Muscle of leg (tissue), 11 donors: ENCODE measurements around the gene GCH1. TPM values are rescaled to one million over a fixed set of nuclear protein-coding genes. Genes with fewer than 3 reads are reported as not detected.
A peak's percentile ranks its signal among the peaks of the same experiment; 100 is the strongest.

Source experiments
- DNase-seq: peaks from one replicate; pipeline ENCODE4 v3.0.0; 2013
- H3K27ac ChIP-seq: one replicate; pipeline ENCODE4 v1.5.1; 2013; ENCODE audit warnings: mild to moderate bottlenecking, low read length, control low read depth
- H3K27me3 ChIP-seq: one replicate; pipeline ENCODE4 v1.6.1; 2013; ENCODE audit warnings: low read length; ENCODE audit not compliant: control insufficient read depth, insufficient read depth
- H3K36me3 ChIP-seq: one replicate; pipeline ENCODE4 v1.6.1; 2013; ENCODE audit warnings: low read length; ENCODE audit not compliant: control insufficient read depth, insufficient read depth
- H3K4me1 ChIP-seq: one replicate; pipeline ENCODE4 v1.6.1; 2013; ENCODE audit warnings: low read length; ENCODE audit not compliant: control insufficient read depth, insufficient read depth
- H3K4me3 ChIP-seq: one replicate; pipeline ENCODE4 v1.5.1; 2013; ENCODE audit warnings: low read length, control low read depth
- H3K9me3 ChIP-seq: replicated peaks from 2 replicates; pipeline ENCODE4 v1.6.1; 2013; ENCODE audit warnings: low read depth, low read length; ENCODE audit not compliant: control insufficient read depth
- WGBS: methylation state at CpG from one replicate; pipeline ENCODE4 v1.1.5; 2013; ENCODE audit warnings: missing lambda C conversion rate; ENCODE audit not compliant: insufficient coverage; 5-methylcytosine and 5-hydroxymethylcytosine counted together
- polyA plus RNA-seq, 8 donors: library from polyadenylated mRNA; unstranded; fragments of 120-200 nt; gene quantifications; one replicate each; pipeline versions ENCODE4 v1.2.1 to v1.2.3, GENCODE V29; 2013; ENCODE audit warnings: inconsistent platforms in 1 of 8, low replicate concordance in 1 of 8; ENCODE audit not compliant: insufficient read length in 8 of 8, insufficient read depth in 1 of 8
- total RNA-seq: library from RNA; stranded (reverse); fragments of 120-200 nt; gene quantifications from one replicate; pipeline ENCODE4 v1.2.4, GENCODE V29; 2013

GCH1 gene
- total and polyA plus RNA-seq, 9 donors = 2.7 to 5.2 (median 4.2) TPM

DNA sequence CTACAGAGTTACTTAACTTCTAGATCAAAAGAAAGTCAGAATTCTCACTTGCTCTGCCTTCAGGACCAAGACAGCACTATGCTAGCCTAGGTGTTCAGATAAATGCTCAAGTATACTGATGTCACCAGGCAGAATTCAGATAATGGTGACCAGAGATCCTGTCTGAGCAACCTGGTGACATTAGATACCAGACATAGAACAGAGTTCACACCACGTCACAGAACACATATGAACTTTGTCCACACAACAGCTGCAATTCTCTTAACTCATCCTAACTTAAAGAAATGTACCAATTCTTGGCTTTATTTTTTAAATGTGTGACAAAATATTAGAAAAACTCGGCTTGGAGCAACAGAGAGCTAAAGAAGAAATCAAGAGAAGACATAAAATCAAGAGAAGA lies 58.1 kb downstream of the GCH1 start:
- Histone ChIP-seq H3K4me1 (peaks cover 2% of the 10 kb centered on the region), H3K9me3 (no peaks in the 10 kb centered on the region), H3K36me3 (no peaks in the 10 kb centered on the region), H3K27me3 (no peaks in the 10 kb centered on the region), H3K4me3 (no peak overlapping the region), H3K27ac (no peak overlapping the region)
- no peak for DNase-seq
- no CpG with 5 or more reads among the region's 2 CpGs for WGBS

DNA sequence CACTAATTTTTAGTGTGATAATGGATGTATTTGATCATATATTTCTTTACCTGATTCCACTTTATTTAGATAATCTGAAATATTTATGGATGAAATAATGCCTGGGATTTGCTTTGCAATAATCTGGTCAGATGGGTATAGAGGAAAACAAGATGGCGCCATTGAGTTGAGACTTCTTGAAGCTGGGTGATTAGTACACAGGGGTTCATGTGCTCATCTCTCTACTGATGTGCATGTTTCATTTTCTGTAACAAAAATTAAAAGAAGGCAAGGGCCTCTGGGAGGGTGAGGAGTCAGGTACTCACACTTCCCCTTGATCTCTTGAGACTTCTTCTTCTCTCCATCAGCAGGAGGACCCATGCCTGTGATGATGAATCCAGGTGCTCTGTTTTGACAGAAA lies 61.8 kb downstream of the GCH1 start:
- Histone ChIP-seq H3K4me3 (no peak overlapping the region), H3K27ac (no peak overlapping the region), H3K36me3 (no peaks in the 10 kb centered on the region), H3K4me1 (peaks cover 2% of the 10 kb centered on the region), H3K27me3 (no peaks in the 10 kb centered on the region), H3K9me3 (no peaks in the 10 kb centered on the region)
- WGBS = no CpG with 5 or more reads among the region's 1 CpG
- no peak for DNase-seq

DNA sequence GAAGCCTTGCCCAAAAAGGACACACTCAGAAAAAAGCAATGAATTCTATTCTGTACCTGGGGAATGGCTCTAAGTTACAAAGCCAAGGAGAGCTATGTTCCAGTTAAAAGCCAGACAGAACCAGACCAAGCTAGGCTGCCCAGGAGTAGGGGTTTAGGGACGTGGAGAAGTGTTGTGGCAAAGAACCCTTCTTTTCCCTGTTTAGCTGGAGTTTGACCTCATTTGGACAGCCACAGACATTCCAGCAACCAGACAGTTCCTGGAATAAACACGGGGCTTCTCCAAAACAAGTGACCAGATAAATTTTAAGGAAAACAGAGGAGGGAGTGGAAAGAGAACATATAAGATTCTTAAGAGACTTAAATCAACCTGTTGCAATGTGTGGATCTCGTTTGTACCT lies 62.3 kb downstream of the GCH1 start:
- no CpG with 5 or more reads among the region's 3 CpGs for WGBS
- H3K9me3 ChIP-seq = no peaks in the 10 kb centered on the region
- no peaks in the 10 kb centered on the region for H3K36me3 ChIP-seq
- H3K4me1 ChIP-seq = peaks cover 2% of the 10 kb centered on the region
- peak; percentile 37 for DNase-seq
- H3K27ac ChIP-seq = no peak overlapping the region
- no peaks in the 10 kb centered on the region for H3K27me3 ChIP-seq
- no peak overlapping the region for H3K4me3 ChIP-seq

DNA sequence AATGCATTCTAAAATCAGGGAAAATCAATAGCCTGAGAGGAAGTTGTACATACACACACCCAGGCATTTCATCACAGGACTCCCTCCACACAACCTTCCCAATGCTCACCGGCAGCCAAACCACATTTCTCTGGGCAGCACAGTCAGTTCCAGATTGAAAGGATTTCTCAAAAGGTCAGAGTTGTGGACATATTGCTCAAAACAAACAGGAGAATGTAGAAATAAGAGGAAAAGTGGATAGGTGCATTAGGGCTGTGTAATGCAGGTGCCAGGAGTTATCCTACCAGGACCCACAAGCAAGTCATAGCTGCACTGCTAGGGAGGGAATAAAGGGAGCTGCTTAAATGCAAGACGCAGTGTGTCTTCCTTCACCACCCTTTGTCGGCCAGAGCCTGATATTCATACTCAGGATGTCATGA lies 62.9 kb downstream of the GCH1 start:
- peak; percentile 20 for DNase-seq

DNA sequence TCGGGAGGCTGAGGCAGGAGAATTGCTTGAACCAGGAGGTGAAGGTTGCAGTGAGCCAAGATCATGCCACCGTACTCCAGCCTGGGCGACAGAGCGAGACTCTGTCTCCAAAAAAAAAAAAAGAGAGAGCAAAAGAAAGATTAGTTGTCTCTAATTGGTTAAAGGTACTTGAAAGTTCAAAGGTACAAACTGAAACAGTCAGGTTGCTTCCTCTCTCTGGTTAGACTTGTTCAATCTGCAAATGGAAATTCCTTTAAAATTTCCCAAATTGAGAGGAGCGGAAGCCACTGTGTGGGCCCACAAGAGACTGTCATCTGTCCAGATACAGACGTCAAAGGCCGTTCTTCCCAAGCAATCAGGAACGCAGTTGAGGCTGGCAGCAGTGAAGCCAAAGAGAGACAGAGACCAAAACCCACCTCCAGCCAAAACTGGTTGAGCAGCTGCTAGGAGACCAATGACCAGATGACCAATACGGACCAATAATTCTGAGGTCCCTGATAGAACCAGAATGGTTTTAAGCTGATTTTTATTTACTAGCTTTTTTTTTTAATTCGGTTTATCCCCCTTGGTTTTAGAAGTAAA lies 63.6 kb downstream of the GCH1 start:
- WGBS = 68% methylated on average over 7 of the region's 10 CpGs
- Histone ChIP-seq H3K4me3 (no peak overlapping the region), H3K27ac (no peak overlapping the region), H3K9me3 (no peaks in the 10 kb centered on the region), H3K4me1 (peaks cover 2% of the 10 kb centered on the region), H3K27me3 (no peaks in the 10 kb centered on the region), H3K36me3 (no peaks in the 10 kb centered on the region)
- DNase-seq = peak; percentile 9

More for the DNA sequence above, 62.9 kb downstream of the GCH1 start:
- Histone ChIP-seq H3K27ac (no peak overlapping the region), H3K27me3 (no peaks in the 10 kb centered on the region), H3K4me1 (peaks cover 2% of the 10 kb centered on the region), H3K9me3 (no peaks in the 10 kb centered on the region), H3K36me3 (no peaks in the 10 kb centered on the region), H3K4me3 (no peak overlapping the region)
- WGBS = no CpG with 5 or more reads among the region's 3 CpGs

DNA sequence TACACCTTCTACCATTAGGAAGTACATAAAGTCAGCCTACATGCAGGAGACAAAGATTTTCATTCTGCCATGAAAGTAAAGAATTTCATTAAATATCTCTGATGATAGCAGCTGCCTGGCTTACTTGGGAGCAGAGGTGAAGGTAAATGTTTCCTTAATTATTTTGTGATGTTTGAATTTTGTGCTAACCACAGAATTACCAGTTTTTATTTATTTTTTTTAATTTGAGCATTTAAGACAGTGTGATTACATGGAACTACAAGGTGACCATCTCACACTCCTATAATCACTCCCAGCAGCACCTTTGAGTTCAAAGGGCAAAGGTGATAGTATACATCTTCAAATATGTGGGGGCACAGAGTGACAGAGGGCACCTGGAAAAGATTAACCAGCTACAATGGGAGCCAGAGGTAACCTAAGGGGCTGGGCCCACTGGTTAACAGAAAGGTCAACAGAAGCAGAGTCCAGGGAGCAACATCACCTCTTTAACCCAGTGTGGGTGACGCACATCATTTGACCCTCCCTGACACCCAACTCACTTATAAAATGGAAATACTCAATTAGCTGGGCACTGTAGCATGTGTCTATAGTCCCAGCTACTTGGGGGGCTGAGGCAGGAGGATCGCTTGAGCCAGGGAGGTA lies 65.0 kb downstream of the GCH1 start:
- Histone ChIP-seq H3K4me3 (no peak overlapping the region), H3K27me3 (no peaks in the 10 kb centered on the region), H3K4me1 (peaks cover 2% of the 10 kb centered on the region), H3K27ac (no peak overlapping the region), H3K9me3 (no peaks in the 10 kb centered on the region), H3K36me3 (no peaks in the 10 kb centered on the region)
- no CpG with 5 or more reads among the region's 2 CpGs for WGBS
- no peak for DNase-seq

DNA sequence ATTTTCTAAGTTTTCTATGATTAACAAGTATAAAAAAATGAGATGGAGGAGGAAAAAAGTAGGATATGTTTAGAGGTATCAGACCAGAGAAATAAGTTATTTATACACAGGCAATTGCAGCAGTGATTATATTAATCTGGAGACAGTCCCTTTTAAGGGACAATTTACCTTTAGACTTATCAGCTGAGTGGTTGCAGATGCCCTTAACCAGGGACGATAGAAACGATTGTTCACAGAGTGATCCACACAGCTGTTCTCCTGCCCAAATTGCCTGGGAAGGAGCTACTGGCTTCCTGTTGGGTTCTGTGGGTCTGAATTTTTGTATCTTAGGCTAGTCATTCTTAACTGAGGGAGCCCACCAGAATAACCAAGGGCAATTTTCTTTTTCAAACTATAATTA lies 66.4 kb downstream of the GCH1 start:
- peaks cover 2% of the 10 kb centered on the region for H3K4me1 ChIP-seq
- peaks cover 2% of the 10 kb centered on the region for H3K9me3 ChIP-seq
- no peak overlapping the region for H3K27ac ChIP-seq
- H3K36me3 ChIP-seq = no peaks in the 10 kb centered on the region
- WGBS = 60% methylated on average over 1 of the region's 2 CpGs
- no peak overlapping the region for H3K4me3 ChIP-seq
- DNase-seq = no peak
- H3K27me3 ChIP-seq = no peaks in the 10 kb centered on the region

DNA sequence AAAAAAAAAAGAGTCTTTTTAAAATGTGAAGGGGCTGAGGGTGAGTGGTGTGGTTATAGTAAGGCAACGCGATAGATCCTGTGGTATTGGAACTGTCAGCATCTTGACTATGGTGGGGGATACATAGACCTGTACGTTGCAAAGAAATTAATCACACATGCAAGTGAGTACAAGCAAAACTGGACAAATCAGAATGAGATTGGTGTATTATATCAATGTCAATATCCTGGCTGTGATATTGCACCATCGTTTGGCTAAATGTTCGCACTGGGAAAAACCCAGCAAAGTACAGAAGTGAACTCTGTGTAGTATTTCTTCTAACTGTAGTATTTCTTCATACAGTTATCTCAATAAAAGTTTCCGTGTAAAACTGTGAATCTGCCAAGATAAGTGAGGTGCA lies 67.9 kb downstream of the GCH1 start:
- Histone ChIP-seq H3K4me3 (no peak overlapping the region), H3K27me3 (no peaks in the 10 kb centered on the region), H3K9me3 (peaks cover 4% of the 10 kb centered on the region), H3K4me1 (no peaks in the 10 kb centered on the region), H3K36me3 (no peaks in the 10 kb centered on the region), H3K27ac (no peak overlapping the region)
- 85% methylated on average over 2 of the region's 6 CpGs for WGBS
- DNase-seq = no peak

DNA sequence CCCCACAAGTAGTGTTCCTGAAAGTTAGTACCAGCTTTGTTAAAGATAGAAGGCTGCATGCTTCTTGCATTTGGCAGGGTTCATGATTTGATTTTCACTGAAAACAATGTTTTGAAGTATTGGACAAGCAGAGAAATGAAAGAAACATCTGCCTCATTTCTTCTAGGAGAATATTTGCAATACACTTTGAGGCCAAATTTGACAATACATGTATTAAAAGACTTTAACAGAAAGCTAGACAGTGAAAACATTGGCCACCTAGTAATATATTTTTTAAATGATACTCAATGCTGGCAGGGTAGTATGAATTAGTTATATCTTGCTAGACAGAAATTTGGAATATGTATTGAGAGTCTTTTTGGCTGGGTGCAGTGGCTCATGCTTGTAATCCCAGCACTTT lies 68.5 kb downstream of the GCH1 start:
- Histone ChIP-seq H3K27ac (no peak overlapping the region), H3K4me3 (no peak overlapping the region), H3K9me3 (peaks cover 4% of the 10 kb centered on the region), H3K27me3 (no peaks in the 10 kb centered on the region), H3K36me3 (no peaks in the 10 kb centered on the region), H3K4me1 (no peaks in the 10 kb centered on the region)
- peak; percentile 77 for DNase-seq

DNA sequence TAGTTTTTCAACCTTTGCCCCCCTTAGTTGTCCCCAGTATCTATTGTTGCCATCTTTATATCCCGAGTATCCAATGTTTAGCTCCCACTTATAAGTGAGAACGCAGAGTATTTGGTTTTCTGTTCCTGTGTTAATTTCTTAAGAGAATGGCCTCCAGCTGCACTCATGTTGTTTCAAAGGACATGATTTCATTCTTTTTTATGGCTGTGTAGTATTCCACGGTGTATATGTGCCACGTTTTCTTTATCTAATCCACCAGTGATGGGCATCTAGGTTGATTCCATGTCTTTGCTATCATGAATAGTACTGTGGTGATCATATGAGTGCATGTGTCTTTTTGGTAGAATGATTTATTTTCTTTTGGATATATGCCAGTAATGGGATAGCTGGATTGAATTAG lies 72.0 kb downstream of the GCH1 start:
- no CpG with 5 or more reads among the region's 4 CpGs for WGBS

More for the DNA sequence above, 72.0 kb downstream of the GCH1 start:
- H3K9me3 ChIP-seq = peaks cover 4% of the 10 kb centered on the region
- H3K27ac ChIP-seq = no peak overlapping the region
- H3K4me3 ChIP-seq = no peak overlapping the region
- H3K4me1 ChIP-seq = no peaks in the 10 kb centered on the region
- no peaks in the 10 kb centered on the region for H3K27me3 ChIP-seq
- DNase-seq = no peak
- no peaks in the 10 kb centered on the region for H3K36me3 ChIP-seq
